NB4 (cell line): ENCODE measurements around the gene ARL14.

Experiments
- POLR2A ChIP-seq: IDR thresholded peaks from 2 replicates; pipeline ENCODE4 v1.6.1; 2011; ENCODE audit warnings: mild to moderate bottlenecking; ENCODE audit not compliant: insufficient read length; ENCODE audit errors: extremely low read depth
- TF ChIP-seq, protein P1 (sequence below): IDR thresholded peaks from one replicate; pipeline ENCODE4 v1.5.1; 2012; ENCODE audit warnings: low read depth, low read length
- TF ChIP-seq, protein P2 (sequence below): IDR thresholded peaks from 2 replicates; pipeline ENCODE4 v1.6.1; 2011; ENCODE audit warnings: low read depth, low read length

DNA sequence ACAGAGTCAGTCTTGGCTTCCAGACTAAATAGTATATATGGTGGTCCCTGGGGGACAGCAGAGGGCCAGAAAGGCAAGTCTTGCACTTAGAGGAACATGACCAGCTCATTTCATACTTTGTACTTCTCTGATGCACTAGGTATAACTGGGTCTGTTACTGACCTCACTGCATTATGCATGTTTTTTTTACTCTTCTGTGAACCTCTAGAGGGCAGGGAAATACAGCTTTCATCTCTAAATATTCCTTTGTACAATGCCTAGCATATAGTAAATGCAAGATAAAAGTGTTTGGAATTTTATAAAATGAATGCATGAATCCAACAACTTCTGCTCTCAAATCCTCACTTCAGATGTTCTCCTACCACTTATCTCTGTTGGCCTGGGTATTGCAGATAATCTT is 23.4 kb upstream of the ARL14 start:
- TF ChIP-seq, protein P1, sequence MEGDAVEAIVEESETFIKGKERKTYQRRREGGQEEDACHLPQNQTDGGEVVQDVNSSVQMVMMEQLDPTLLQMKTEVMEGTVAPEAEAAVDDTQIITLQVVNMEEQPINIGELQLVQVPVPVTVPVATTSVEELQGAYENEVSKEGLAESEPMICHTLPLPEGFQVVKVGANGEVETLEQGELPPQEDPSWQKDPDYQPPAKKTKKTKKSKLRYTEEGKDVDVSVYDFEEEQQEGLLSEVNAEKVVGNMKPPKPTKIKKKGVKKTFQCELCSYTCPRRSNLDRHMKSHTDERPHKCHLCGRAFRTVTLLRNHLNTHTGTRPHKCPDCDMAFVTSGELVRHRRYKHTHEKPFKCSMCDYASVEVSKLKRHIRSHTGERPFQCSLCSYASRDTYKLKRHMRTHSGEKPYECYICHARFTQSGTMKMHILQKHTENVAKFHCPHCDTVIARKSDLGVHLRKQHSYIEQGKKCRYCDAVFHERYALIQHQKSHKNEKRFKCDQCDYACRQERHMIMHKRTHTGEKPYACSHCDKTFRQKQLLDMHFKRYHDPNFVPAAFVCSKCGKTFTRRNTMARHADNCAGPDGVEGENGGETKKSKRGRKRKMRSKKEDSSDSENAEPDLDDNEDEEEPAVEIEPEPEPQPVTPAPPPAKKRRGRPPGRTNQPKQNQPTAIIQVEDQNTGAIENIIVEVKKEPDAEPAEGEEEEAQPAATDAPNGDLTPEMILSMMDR: no peak
- TF ChIP-seq POLR2A: no peak
- TF ChIP-seq, protein P2, sequence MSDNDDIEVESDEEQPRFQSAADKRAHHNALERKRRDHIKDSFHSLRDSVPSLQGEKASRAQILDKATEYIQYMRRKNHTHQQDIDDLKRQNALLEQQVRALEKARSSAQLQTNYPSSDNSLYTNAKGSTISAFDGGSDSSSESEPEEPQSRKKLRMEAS: no peak
